ENCODE measurements around the gene DLGAP1.

DLGAP1 gene

DNA sequence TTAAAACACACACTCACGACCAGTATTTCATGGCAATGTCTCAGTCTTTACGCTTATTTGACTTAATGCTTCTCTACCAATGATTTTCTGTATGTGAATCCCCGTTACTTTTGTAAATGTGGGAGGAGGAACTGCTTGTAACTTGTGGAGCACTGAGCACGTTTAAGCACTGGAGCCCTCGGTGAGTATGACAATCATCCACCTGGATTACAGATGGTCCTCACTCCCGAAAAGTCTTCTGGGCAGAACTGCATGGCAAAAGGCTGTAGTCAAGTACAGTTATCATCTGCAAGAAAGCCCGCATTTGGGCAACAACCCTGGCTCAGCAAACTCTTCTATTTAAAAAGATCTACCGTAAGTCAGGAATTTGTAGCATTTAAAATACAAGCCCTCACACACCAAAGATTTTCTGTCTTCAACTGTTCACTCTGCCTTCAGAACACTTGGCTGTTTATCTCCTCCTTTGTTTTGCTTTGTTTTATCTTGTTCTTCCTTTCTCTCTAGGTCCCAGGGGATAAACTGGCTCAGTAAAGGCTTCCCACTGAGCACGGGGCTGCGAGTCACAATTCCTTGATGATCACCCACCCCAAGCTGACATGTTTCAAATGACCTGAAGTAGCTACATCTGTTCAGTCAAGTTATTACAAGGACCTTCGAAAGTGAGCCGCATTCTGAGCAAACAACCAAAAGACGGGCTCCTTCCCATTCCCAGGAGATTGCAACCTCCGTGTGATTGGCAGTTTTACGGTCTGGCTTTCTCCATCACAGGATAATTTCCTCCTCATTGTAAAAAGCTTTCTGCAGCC, 102.2 kb downstream of the DLGAP1 start:
- TF ChIP-seq RAD21 (IDR thresholded peaks at IDR 0.05; ENCODE audit: low read depth) (no peak), TAF1 (IDR thresholded peaks at IDR 0.05; ENCODE audit: low read depth) (no peak), FOXM1 (IDR thresholded peaks at IDR 0.05; ENCODE audit: borderline replicate concordance, low read depth) (no peak), CEBPB (IDR thresholded peaks at IDR 0.05) (no peak), CREB1 (IDR thresholded peaks at IDR 0.05; ENCODE audit: low read depth) (no peak), NFIC (IDR thresholded peaks at IDR 0.05) (no peak), EGR1 (IDR thresholded peaks at IDR 0.05) (no peak), TEAD4 (IDR thresholded peaks at IDR 0.05) (no peak), EP300 (IDR thresholded peaks at IDR 0.05; ENCODE audit: borderline replicate concordance) (no peak), TCF12 (IDR thresholded peaks at IDR 0.05; ENCODE audit: low read depth) (no peak), ZBTB7A (IDR thresholded peaks at IDR 0.05; ENCODE audit: low read depth) (no peak), YY1 (IDR thresholded peaks at IDR 0.05; ENCODE audit: low read depth) (no peak)
- TF ChIP-seq, protein P1, sequence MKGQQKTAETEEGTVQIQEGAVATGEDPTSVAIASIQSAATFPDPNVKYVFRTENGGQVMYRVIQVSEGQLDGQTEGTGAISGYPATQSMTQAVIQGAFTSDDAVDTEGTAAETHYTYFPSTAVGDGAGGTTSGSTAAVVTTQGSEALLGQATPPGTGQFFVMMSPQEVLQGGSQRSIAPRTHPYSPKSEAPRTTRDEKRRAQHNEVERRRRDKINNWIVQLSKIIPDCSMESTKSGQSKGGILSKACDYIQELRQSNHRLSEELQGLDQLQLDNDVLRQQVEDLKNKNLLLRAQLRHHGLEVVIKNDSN (IDR thresholded peaks at IDR 0.05): no peak
- TF ChIP-seq, protein P2, sequence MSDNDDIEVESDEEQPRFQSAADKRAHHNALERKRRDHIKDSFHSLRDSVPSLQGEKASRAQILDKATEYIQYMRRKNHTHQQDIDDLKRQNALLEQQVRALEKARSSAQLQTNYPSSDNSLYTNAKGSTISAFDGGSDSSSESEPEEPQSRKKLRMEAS (IDR thresholded peaks at IDR 0.05): no peak
- TF ChIP-seq, protein P3, sequence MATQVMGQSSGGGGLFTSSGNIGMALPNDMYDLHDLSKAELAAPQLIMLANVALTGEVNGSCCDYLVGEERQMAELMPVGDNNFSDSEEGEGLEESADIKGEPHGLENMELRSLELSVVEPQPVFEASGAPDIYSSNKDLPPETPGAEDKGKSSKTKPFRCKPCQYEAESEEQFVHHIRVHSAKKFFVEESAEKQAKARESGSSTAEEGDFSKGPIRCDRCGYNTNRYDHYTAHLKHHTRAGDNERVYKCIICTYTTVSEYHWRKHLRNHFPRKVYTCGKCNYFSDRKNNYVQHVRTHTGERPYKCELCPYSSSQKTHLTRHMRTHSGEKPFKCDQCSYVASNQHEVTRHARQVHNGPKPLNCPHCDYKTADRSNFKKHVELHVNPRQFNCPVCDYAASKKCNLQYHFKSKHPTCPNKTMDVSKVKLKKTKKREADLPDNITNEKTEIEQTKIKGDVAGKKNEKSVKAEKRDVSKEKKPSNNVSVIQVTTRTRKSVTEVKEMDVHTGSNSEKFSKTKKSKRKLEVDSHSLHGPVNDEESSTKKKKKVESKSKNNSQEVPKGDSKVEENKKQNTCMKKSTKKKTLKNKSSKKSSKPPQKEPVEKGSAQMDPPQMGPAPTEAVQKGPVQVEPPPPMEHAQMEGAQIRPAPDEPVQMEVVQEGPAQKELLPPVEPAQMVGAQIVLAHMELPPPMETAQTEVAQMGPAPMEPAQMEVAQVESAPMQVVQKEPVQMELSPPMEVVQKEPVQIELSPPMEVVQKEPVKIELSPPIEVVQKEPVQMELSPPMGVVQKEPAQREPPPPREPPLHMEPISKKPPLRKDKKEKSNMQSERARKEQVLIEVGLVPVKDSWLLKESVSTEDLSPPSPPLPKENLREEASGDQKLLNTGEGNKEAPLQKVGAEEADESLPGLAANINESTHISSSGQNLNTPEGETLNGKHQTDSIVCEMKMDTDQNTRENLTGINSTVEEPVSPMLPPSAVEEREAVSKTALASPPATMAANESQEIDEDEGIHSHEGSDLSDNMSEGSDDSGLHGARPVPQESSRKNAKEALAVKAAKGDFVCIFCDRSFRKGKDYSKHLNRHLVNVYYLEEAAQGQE (IDR thresholded peaks at IDR 0.05; ENCODE audit: low read depth): no peak

DNA sequence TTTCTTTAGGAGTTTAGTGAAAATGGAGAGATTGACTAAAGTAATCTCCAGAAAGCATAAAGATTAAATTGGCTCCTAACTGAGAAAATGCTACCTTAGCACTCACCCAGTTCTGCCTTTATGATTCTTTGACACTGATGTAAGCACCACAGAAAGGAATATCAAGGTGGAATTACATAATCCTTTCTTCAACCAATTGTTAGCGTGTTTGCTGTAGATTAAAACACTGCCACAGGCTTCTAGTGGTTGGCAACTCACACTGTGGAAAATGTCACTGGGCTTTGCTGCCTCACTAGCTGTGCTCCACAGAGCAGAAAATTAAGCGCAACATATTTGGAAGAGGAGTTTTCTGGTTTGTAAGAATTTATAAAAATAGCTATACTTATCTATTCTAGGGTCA, 104.1 kb downstream of the DLGAP1 start:
- TF ChIP-seq NFIC (IDR thresholded peaks at IDR 0.05) (no peak), YY1 (IDR thresholded peaks at IDR 0.05; ENCODE audit: low read depth) (no peak)
- TF ChIP-seq, protein P3 (IDR thresholded peaks at IDR 0.05; ENCODE audit: low read depth): no peak

DNA sequence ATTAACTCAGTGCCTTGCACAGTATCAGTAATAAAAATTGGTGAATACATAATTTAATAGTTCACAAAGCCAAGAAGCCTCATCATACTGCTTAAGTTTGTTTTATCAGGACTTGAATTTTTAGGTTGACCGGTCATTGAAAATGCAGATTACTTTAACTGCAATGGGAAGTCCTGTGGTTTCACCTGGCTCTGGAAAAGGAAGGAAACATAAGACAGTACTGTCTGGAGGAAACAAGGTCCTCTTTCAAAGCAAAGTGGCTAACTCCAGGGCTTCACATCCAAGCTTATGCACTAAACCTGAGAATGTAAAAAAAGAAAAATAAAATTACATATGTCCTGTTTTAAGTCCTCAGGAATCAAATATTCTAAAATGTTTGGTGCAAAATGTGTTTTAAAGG, 119.7 kb downstream of the DLGAP1 start:
- no peak for TF ChIP-seq YY1 (IDR thresholded peaks at IDR 0.05; ENCODE audit: low read depth)
- TF ChIP-seq EP300 (IDR thresholded peaks at IDR 0.05; ENCODE audit: borderline replicate concordance): no peak
- TF ChIP-seq RAD21 (IDR thresholded peaks at IDR 0.05; ENCODE audit: low read depth): no peak
- TF ChIP-seq, protein P3 (IDR thresholded peaks at IDR 0.05; ENCODE audit: low read depth): no peak
- TF ChIP-seq, protein P2 (IDR thresholded peaks at IDR 0.05): no peak
- no peak for TF ChIP-seq CEBPB (IDR thresholded peaks at IDR 0.05)
- no peak for TF ChIP-seq CREB1 (IDR thresholded peaks at IDR 0.05; ENCODE audit: low read depth)
- TF ChIP-seq EGR1 (IDR thresholded peaks at IDR 0.05): no peak
- no peak for TF ChIP-seq TCF12 (IDR thresholded peaks at IDR 0.05; ENCODE audit: low read depth)
- TF ChIP-seq, protein P1 (IDR thresholded peaks at IDR 0.05): no peak
- TF ChIP-seq ZBTB7A (IDR thresholded peaks at IDR 0.05; ENCODE audit: low read depth): no peak
- TF ChIP-seq NFIC (IDR thresholded peaks at IDR 0.05): no peak
- TF ChIP-seq TEAD4 (IDR thresholded peaks at IDR 0.05): no peak
- TF ChIP-seq TAF1 (IDR thresholded peaks at IDR 0.05; ENCODE audit: low read depth): no peak
- no peak for TF ChIP-seq FOXM1 (IDR thresholded peaks at IDR 0.05; ENCODE audit: borderline replicate concordance, low read depth)

DNA sequence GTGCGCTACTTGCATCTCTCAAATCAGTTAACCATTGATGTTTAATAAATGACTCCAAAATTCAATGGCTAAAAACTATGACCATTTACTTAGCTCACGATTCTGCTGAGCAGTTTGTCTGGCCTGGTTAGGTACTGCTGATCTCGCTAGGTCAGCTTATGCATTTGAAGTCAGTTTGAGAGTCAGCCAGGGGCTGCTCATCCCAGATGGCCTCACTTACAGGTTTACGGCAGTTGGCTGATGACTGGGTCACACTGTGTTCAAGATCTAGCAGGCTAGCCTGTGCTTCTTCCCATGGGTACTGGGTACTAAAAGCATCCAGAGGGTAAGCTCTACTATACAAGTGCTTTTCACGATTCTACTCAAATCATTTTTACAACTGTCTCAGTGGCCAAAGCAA, 122.1 kb downstream of the DLGAP1 start:
- TF ChIP-seq TAF1 (IDR thresholded peaks at IDR 0.05; ENCODE audit: low read depth) (no peak), FOXM1 (IDR thresholded peaks at IDR 0.05; ENCODE audit: borderline replicate concordance, low read depth) (no peak), EGR1 (IDR thresholded peaks at IDR 0.05) (no peak)
- TF ChIP-seq, protein P2 (IDR thresholded peaks at IDR 0.05): no peak

All from Ishikawa (cell line).